RKO (cell line): ENCODE measurements around the gene SRCIN1.

Experiments used
- DNase-seq: peaks from one replicate; pipeline ENCODE4 v3.0.0-alpha.2; 2016; ENCODE audit warnings: low spot score

The SRCIN1 gene

GRCh38 chr17:38617967-38618760 is 12.4 kb upstream of the SRCIN1 start:
- no peak for DNase-seq

GRCh38 chr17:38617074-38617860 is 11.5 kb upstream of the SRCIN1 start:
- no peak for DNase-seq

DNA sequence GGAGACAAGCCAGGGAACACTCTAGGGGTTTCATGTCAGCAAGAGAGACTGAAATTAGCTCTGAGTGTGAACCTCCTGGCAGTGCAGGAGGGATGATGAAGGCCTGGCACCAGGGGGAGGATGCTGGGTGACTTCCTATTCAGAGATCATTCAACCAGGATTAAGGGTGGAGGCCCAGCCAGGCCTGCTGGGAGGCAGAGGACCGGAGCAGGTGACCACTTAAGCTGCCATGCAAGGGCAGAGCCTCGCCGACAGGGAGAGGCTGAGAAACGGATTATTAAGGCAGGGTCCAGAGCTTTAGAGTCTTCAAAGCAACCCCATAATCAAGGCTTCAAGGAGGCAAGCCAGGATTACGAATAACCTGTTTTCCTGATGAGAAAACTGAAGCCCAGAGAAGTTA is 10.6 kb upstream of the SRCIN1 start:
- DNase-seq = no peak

GRCh38 chr17:38613981-38614779 is 8.4 kb upstream of the SRCIN1 start:
- no peak for DNase-seq

DNA sequence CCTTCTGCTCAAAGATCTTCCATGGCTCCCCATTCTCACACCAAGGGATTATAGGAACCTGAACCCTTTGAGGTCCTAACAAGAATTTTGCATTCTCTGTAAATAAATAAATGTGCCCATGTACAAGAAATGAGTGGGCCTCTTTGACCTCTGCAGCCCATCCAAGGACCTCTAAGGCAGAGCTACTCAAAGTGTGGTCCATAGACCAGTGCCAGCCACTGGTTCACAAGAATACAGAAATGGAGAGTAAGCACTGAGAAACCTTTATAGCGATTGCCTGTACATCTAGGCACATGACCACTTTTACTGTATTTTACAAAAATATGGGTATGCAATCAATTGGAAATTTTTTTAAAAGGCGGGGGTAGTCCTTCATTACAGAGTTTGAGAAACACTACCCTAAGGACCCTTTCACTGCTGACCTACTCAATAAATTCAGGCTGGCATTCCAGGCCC is 7.8 kb upstream of the SRCIN1 start:
- no peak for DNase-seq

DNA sequence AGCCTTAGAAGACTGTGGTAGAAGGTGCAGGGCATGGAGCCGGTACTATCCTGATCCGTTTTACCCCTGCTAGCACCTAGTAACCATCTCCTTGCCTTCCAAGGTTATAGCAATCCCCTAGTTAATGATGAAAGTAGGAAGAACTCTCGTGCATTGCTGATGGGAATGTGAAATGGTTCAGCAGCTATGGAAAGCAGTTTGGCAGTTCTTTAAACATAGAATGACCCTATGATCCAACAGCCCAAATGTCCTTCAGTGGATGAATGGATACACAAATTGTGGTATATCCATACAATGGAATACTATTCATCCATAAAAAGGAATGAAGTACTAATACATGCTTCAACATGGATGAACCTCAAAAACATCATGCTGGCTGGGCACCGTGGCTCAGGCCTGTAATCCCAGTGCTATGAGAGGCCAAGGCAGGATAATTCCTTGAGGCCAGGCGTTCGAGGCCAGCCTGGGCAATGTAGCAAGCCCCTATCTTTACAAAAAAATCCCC is 6.2 kb upstream of the SRCIN1 start:
- no peak for DNase-seq

DNA sequence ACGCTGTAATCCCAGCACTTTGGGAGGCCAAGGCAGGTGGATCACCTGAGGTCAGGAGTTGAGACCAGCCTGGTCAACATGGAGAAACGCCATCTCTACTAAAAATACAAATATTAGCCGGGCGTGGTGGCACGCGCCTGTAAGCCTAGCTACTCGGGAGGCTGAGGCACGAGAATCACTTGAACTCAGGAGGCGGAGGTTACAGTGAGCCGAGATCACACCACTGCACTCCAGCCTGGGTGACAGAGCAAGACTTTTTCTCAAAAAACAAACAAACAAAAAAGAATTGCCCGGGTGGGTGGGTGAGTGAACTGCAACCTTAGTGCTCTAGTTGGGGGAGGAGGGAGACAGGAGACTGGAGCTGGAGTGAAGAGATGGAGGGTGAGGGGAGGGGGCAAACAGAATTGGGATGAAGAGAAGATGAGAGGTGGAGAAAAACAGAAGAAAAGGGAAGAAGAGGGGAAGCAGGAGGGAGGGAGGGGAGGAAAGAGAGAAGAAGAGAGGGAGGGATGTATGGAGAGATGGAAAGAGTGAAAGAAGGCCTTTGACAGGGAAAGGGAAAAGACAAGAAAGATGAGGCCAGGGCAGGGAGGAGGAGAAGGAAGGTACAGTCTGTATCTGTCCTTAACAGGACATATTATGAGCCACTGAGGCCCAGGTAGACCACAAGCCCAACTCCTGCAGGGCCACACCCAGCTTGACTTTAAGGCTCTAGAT is 5.5 kb upstream of the SRCIN1 start:
- DNase-seq = no peak

GRCh38 chr17:38609280-38610031 is 3.7 kb upstream of the SRCIN1 start:
- DNase-seq = no peak

DNA sequence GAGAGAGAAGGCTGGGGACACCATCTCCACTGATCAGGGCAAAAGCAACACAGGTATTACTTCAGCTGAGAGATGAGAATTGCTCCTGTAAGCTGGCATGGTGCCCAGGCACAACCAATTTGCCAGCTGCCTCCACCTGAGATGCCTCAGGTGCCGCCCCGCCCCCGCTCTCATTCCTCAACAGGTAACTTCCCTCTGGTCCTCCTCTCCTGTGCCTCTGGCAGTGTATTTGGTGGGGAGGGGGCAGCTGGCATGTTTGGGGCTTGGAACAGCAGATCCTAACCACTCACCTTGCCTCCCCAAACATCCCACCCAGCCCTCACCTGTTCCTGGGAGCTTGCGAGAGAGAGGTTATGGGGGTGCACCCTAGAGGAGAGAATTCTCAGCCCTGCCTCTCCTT is 2.9 kb upstream of the SRCIN1 start:
- no peak for DNase-seq

DNA sequence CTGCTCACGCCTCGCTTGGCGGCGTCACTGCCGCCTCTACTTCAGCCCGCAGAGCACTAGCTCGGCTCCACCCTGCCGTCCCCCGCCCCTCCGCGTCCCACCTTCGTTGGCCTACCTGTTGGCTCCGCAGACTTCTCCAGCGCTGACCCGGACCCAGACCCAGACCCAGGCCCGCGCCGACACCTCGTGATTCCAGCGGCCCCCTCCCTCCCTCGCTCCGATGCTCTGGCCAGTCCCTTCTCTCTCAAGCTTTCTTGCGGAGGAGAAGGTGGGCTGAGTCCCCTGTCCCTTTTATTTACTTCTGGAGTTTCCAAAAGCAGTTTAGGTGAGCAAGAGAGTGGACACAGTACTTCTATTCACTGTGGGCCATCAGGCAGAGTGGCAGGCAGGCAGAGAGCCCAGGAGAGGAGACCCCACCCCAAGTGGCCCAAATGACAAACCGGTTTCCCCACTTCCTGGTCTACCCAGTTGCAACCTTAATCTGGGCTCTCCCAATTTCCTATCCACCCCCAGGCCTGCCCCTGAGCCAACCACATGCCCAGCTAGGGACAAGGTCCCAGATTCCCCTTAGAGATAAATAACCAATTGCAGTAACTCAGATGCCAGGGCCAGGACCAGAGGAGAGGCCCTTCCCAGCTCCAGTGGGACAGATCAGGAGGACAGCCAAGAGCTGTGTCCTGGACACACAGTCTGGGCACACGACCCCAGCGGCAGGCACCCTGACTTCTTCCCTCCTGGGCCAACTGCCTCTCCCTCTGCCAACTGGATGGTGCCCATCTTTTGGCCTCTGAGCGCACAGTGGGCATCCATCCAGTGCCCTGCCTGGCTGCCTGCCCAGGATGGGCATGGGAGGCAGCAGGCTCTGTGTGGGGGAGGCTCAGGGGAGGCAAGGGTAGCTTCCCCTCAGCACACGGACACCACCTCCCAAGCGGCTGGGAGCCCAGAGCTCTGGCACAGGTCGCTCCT is 1.2 kb upstream of the SRCIN1 start:
- DNase-seq = no peak

- DNase-seq = no peak
These were observed 326 bp downstream of the SRCIN1 start for GRCh38 chr17:38605411-38605840.

DNA sequence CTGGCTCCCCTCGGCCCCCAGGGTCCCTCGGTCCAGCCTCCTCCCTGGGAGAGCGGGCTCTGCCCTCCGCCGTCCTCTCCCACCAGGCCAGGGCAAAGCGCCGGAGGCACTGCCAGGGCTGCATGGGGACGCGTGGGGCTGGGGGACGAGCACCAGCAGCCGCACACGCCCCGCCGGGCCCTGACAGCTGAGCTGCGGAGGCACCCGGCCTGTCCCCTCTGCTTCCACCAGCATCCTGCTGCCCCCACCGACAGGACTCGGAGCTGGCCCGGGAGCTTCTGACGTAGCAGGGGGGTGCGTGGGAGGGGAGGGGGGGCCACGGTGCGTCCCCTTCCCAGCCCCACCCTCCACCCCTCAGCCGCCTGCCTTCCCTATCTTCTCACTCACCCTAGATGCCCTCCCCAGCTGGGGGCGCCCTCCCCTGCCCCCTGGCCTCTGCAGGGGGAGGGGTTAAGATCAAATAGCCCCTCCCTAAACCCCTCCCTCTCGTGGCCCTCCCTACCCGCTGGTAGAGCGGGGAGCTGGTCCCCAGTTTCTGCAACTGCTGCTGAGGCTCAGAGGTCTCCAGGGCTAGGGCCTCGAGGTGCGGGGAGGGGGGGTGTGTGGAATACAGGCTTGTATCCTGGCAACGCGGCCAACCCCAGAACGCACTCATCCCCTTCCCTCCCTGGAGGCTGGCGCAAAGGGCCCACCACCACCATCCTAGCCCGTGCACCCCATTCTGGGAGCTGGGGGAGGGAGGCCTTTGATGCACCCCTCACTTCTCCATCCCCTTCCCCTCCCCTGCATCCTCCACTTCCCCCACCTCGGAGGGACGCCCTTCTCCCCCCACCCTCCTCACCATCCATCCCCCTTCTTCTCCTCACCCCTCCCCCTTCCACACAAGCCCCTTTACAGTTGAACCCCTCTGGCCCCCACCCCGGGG is 1.0 kb downstream of the SRCIN1 start:
- DNase-seq = peak; percentile 44

GRCh38 chr17:38603786-38604478 is 1.8 kb downstream of the SRCIN1 start:
- DNase-seq = no peak

- no peak for DNase-seq
These were observed 2.6 kb downstream of the SRCIN1 start for GRCh38 chr17:38602956-38603785.

DNA sequence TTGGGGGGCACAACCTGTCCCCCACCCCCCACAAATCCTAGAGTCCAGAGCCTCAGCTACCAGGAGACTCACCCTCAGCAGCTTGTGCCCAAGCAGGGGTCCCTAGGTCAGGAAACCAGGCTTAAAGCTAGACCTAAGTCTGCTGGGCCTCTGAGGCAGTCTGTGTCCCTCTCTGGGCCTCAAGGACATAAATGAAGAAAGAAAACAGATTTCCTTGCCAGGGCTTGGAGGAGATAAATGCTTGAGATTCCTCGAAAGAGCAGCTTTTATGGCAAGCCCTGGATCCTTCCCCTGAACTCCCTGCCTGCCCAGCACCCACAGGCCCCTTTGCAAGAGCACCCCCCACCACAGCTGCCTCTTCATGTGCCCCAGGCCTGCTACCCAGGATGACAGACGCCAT is 3.3 kb downstream of the SRCIN1 start:
- no peak for DNase-seq

DNA sequence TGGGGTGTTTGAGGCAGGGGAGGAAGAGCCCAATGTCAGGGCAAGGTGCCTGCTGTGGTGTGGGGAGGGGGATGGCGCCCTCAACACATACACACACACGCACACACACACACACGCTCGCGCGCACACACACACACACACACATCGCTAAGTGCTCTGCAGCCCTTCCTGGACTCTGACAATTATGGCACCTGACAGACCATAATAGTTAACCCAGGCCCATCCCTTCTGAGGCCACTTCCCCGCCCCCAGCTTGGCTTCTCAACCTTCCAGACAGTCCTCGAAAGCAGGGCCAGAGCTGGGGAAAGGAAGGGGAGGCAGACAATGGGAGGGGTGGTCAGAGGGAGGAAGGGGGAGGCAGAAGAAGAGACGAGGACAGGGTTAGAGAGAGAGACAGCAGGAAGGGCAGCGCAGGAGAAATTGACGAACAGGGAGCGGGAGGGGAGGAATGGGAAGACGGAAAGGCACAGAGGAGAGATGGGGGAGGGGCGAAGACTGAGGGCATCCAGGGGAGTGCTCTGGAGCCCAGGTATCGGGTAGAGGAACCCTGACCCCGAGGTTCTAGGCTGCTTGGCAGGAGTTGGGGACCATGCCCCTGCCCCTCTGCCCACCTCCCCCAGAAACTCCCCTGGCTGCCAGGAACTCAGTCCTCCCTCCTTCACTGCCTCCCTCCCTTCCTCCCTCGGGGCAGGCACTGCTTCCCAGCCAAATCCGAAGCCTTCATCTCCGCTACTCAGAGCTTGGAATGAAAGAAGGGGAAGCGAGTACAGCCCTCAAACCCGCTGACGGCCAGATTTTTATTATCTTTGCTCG is 4.0 kb downstream of the SRCIN1 start:
- no peak for DNase-seq
